ENCODE results near the gene MED13L.

Gene MED13L

DNA sequence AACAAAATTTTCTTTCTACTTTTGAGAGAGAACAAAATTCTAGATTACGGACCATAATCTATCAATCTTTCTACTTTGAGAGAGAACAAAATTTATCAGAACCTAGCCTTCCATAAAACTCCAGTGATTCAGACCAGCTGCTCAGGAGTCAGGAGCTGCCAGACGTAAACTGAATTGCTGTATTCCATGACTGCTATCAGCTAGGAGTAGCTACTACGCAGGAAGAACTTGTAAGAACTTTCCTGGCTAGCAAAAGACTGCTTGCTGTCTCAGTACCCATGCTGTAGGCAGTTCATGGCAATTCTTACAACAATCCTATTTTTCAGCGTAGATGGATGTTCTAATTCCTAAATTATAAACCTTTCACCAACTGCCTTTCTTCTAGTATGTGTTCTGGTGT lies 73.3 kb downstream of the MED13L start:
- Histone ChIP-seq H3K9me3 (no peaks in the 10 kb centered on the region), H3K27me3 (no peaks in the 10 kb centered on the region), H3K36me3 (no peaks in the 10 kb centered on the region), H3K4me3 (no peak overlapping the region), H3K27ac (no peak overlapping the region), H3K4me1 (peaks cover 0 to 76% (median 26%) of the 10 kb centered on the region in 4 donors)
- no peak for DNase-seq
- no peak for TF ChIP-seq CTCF (IDR thresholded peaks at IDR 0.05)
- intact Hi-C loops (cut with DNase I; ENCODE audit: low total_unique reads) = no loop called here

DNA sequence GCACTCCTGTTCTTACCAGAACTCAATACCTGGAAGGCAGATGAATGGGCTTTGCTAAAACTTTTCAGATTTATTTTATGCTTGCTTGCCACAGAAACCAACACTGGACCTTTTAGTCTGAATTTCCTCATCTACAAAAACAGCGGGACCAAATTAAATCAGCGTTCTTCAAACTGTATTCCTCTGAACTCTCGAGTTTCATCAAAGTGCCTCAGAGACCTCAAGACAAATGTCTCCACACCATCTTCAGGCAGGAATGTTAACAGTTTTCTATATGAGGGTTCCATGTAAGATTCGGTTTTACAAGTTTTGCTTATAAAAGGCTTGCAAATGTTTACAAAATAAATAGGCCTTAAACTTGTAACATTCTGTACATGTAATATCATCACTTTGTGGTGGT lies 74.6 kb downstream of the MED13L start:
- Histone ChIP-seq H3K9me3 (no peaks in the 10 kb centered on the region), H3K27ac (no peak overlapping the region), H3K27me3 (no peaks in the 10 kb centered on the region), H3K4me3 (no peak overlapping the region), H3K4me1 (peaks cover 0 to 78% (median 35%) of the 10 kb centered on the region in 4 donors), H3K36me3 (no peaks in the 10 kb centered on the region)
- TF ChIP-seq CTCF (IDR thresholded peaks at IDR 0.05) = no peak
- no peak for DNase-seq
- intact Hi-C loops (cut with DNase I; ENCODE audit: low total_unique reads) = no loop called here

DNA sequence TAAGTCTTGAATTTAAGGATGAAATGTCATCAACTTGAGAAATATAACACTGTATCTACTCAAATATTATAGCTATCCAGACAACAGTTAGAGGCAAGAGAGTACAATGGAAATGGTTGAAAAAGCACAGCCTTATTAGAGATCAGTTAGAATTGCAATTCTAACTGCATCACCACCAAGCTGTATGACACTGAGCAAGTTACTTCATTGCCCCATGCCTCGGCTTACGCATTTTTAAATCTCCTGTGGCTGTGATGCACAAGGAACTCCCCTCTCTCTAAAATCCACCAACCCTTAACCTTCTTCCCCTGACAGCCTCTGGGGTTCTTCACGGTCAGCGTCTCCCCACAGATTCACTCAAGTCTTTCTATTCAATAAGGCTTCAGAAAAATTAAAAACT lies 75.1 kb downstream of the MED13L start:
- H3K36me3 ChIP-seq = no peaks in the 10 kb centered on the region
- no peak for DNase-seq
- no peaks in the 10 kb centered on the region for H3K27me3 ChIP-seq
- intact Hi-C loops (cut with DNase I; ENCODE audit: low total_unique reads) = no loop called here
- peaks cover 0 to 78% (median 36%) of the 10 kb centered on the region in 4 donors for H3K4me1 ChIP-seq
- TF ChIP-seq CTCF (IDR thresholded peaks at IDR 0.05) = no peak
- H3K4me3 ChIP-seq = no peak overlapping the region
- H3K27ac ChIP-seq = peak overlapping the region in 1 of 2 donors; percentile 6
- H3K9me3 ChIP-seq = no peaks in the 10 kb centered on the region

DNA sequence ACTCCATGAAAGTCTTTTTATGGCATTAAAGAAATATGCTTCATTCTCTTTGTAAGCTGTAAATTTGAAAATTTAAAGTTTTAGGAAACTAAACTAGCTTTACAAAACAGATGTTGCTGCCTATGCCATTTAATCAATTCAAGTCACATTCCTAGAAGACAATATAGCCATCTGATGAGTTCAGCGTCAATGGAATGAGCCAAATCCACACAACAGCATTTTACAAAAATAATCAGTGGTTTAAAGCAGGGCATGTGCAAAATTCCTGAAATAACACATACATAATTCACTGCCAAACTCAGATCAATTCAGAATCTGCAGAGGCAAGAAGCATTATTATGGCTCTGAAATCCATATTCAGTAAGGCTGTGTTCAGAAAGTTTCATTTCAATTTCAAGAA lies 75.6 kb downstream of the MED13L start:
- H3K4me1 ChIP-seq = peaks cover 0 to 79% (median 39%) of the 10 kb centered on the region in 4 donors
- H3K27me3 ChIP-seq = no peaks in the 10 kb centered on the region
- H3K4me3 ChIP-seq = no peak overlapping the region
- intact Hi-C loops (cut with DNase I; ENCODE audit: low total_unique reads) = no loop called here
- H3K36me3 ChIP-seq = no peaks in the 10 kb centered on the region
- TF ChIP-seq CTCF (IDR thresholded peaks at IDR 0.05) = no peak
- no peaks in the 10 kb centered on the region for H3K9me3 ChIP-seq
- DNase-seq = no peak
- H3K27ac ChIP-seq = peak overlapping the region in 1 of 2 donors; percentile 6

DNA sequence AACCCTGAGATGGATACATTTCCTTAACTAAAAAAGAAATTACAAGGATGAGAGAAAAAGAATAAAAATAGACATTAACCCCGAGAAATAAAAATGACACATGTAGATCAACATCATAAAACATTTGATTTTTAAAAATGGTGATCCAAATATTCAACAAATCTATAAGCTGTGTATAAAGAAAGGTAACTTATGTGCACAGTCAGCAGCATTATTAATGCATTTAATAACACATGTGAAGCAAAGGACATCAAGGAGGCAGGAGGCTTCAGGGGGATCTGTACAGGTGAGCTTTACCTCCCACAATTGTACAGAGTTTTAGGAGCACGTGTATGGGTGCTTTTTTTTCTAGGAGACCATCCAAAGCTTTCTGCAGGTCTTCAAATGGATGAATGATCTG lies 76.1 kb downstream of the MED13L start:
- no peak overlapping the region for H3K27ac ChIP-seq
- no peak for TF ChIP-seq CTCF (IDR thresholded peaks at IDR 0.05)
- H3K4me3 ChIP-seq = no peak overlapping the region
- no peaks in the 10 kb centered on the region for H3K36me3 ChIP-seq
- no peaks in the 10 kb centered on the region for H3K27me3 ChIP-seq
- no peak for DNase-seq
- intact Hi-C loops (cut with DNase I; ENCODE audit: low total_unique reads) = no loop called here
- peaks cover 0 to 84% (median 39%) of the 10 kb centered on the region in 4 donors for H3K4me1 ChIP-seq
- no peaks in the 10 kb centered on the region for H3K9me3 ChIP-seq

GRCh38 chr12:116200812-116201211 lies 76.7 kb downstream of the MED13L start:
- intact Hi-C loops (cut with DNase I; ENCODE audit: low total_unique reads) = no loop called here

More at GRCh38 chr12:116200812-116201211, 76.7 kb downstream of the MED13L start:
- H3K9me3 ChIP-seq = no peaks in the 10 kb centered on the region
- peaks cover 0 to 90% (median 41%) of the 10 kb centered on the region in 4 donors for H3K4me1 ChIP-seq
- H3K4me3 ChIP-seq = no peak overlapping the region
- DNase-seq = no peak
- TF ChIP-seq CTCF (IDR thresholded peaks at IDR 0.05) = no peak
- H3K27ac ChIP-seq = no peak overlapping the region
- H3K36me3 ChIP-seq = no peaks in the 10 kb centered on the region
- no peaks in the 10 kb centered on the region for H3K27me3 ChIP-seq

All from tibial artery (tissue), 4 donors.